Transverse colon (tissue), 4 donors: ENCODE data around the gene PEX10.

Source experiments
- EP300 ChIP-seq: sonication (generic); formaldehyde crosslinking; IDR thresholded peaks from one replicate; pipeline ENCODE4 v1.6.1; 2017; ENCODE audit warnings: antibody characterized with exemption, low read depth
- POLR2A ChIP-seq: fragments of 450-650 bp; IDR thresholded peaks from one replicate; pipeline ENCODE4 v1.6.1; 2016; ENCODE audit warnings: antibody characterized with exemption, mild to moderate bottlenecking, moderate library complexity
- POLR2AphosphoS5 ChIP-seq, 3 donors: sonication (generic); formaldehyde crosslinking; IDR thresholded peaks; one replicate each; pipeline ENCODE4 v1.6.1; 2016; ENCODE audit warnings: antibody characterized with exemption in 3 of 3
- TF ChIP-seq, protein P1 (sequence below), 5 experiments: fragments of 200-600 bp in 3 of 5; fragments of 450-650 bp in 2 of 5; sonication (generic) in 3 of 5; IDR thresholded peaks; 1 replicate in 2 of 5; 2 replicates in 3 of 5; pipeline ENCODE4 v1.5.1; 2016 to 2017; ENCODE audit warnings: antibody characterized with exemption in 5 of 5, inconsistent platforms in 3 of 5, mild to moderate bottlenecking in 2 of 5, moderate library complexity in 1 of 5

DNA sequence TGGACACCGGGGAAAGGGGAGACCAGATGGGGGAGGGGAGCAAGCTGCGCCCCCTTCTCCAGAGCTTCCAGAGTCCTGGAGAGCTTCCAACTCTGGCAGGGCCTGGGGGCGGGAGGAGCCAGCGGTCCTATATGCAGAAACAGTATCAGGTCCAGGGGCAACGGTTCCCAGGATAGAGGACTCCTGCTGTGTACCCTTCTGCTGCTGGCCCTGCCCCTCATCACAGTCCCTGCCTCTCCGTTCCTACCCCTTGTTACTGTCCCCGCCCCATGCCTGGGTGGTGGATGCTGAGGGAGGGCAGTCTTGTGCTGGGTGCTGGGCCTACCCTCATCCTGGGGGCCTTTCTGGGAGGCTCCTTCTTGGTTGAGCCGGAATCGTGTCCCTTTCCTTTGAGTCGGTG is 19.2 kb upstream of the PEX10 start:
- TF ChIP-seq, protein P1, sequence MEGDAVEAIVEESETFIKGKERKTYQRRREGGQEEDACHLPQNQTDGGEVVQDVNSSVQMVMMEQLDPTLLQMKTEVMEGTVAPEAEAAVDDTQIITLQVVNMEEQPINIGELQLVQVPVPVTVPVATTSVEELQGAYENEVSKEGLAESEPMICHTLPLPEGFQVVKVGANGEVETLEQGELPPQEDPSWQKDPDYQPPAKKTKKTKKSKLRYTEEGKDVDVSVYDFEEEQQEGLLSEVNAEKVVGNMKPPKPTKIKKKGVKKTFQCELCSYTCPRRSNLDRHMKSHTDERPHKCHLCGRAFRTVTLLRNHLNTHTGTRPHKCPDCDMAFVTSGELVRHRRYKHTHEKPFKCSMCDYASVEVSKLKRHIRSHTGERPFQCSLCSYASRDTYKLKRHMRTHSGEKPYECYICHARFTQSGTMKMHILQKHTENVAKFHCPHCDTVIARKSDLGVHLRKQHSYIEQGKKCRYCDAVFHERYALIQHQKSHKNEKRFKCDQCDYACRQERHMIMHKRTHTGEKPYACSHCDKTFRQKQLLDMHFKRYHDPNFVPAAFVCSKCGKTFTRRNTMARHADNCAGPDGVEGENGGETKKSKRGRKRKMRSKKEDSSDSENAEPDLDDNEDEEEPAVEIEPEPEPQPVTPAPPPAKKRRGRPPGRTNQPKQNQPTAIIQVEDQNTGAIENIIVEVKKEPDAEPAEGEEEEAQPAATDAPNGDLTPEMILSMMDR (IDR thresholded peaks at IDR 0.05): no peak
- no peak for TF ChIP-seq POLR2A
- no peak for TF ChIP-seq EP300
- no peak for TF ChIP-seq POLR2AphosphoS5 (IDR thresholded peaks at IDR 0.05)
